HL-60 (cell line): Measurements from ENCODE around the gene TNFAIP8L3.

Source experiments
- GABPA ChIP-seq: IDR thresholded peaks from 2 replicates; pipeline ENCODE4 v1.6.1; 2012; ENCODE audit warnings: low read depth
- POLR2AphosphoS5 ChIP-seq: IDR thresholded peaks from 2 replicates; pipeline ENCODE4 v1.6.1; 2012; ENCODE audit warnings: low read depth
- TF ChIP-seq, protein P1 (sequence below): IDR thresholded peaks from one replicate; pipeline ENCODE4 v1.5.1; 2011; ENCODE audit warnings: low read length, control low read depth, inconsistent platforms; ENCODE audit not compliant: insufficient read depth
- TF ChIP-seq, protein P2 (sequence below): IDR thresholded peaks from 2 replicates; pipeline ENCODE4 v1.6.1; 2012; ENCODE audit warnings: low read depth; ENCODE audit not compliant: insufficient replicate concordance

DNA sequence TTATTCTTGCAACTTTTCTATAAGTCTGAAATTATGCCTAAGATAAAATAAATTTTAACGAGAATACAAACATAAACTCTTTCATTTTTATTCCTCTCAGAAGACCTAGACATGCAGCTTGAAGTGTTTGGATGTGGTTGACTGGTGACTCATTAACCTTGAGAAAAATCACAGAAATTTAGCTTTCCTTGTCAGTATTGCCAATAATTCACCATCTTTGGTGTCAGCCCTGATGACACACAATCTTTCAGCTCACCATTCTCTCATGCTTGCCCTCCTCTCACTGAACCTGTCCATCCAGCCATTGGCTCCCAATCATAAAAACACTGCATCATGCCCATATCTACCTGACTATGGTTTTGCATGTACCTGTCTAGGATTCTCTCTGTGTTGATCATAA is 22.6 kb upstream of the TNFAIP8L3 start:
- TF ChIP-seq, protein P1, sequence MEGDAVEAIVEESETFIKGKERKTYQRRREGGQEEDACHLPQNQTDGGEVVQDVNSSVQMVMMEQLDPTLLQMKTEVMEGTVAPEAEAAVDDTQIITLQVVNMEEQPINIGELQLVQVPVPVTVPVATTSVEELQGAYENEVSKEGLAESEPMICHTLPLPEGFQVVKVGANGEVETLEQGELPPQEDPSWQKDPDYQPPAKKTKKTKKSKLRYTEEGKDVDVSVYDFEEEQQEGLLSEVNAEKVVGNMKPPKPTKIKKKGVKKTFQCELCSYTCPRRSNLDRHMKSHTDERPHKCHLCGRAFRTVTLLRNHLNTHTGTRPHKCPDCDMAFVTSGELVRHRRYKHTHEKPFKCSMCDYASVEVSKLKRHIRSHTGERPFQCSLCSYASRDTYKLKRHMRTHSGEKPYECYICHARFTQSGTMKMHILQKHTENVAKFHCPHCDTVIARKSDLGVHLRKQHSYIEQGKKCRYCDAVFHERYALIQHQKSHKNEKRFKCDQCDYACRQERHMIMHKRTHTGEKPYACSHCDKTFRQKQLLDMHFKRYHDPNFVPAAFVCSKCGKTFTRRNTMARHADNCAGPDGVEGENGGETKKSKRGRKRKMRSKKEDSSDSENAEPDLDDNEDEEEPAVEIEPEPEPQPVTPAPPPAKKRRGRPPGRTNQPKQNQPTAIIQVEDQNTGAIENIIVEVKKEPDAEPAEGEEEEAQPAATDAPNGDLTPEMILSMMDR, result no peak
- TF ChIP-seq POLR2AphosphoS5, result no peak
- TF ChIP-seq, protein P2, sequence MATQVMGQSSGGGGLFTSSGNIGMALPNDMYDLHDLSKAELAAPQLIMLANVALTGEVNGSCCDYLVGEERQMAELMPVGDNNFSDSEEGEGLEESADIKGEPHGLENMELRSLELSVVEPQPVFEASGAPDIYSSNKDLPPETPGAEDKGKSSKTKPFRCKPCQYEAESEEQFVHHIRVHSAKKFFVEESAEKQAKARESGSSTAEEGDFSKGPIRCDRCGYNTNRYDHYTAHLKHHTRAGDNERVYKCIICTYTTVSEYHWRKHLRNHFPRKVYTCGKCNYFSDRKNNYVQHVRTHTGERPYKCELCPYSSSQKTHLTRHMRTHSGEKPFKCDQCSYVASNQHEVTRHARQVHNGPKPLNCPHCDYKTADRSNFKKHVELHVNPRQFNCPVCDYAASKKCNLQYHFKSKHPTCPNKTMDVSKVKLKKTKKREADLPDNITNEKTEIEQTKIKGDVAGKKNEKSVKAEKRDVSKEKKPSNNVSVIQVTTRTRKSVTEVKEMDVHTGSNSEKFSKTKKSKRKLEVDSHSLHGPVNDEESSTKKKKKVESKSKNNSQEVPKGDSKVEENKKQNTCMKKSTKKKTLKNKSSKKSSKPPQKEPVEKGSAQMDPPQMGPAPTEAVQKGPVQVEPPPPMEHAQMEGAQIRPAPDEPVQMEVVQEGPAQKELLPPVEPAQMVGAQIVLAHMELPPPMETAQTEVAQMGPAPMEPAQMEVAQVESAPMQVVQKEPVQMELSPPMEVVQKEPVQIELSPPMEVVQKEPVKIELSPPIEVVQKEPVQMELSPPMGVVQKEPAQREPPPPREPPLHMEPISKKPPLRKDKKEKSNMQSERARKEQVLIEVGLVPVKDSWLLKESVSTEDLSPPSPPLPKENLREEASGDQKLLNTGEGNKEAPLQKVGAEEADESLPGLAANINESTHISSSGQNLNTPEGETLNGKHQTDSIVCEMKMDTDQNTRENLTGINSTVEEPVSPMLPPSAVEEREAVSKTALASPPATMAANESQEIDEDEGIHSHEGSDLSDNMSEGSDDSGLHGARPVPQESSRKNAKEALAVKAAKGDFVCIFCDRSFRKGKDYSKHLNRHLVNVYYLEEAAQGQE, result no peak
- no peak for TF ChIP-seq GABPA
